GM18519 (cell line): Measurements from ENCODE around the gene TGFA.
"Not testable (repeated sequence)": the region's sequence is repeated elsewhere in the genome, so short reads cannot be mapped to it uniquely, and the experiment has no call there.

Experiments
- ATAC-seq: cut with Tn5 transposase; IDR thresholded peaks from one replicate; pipeline ENCODE4 v1.9.1; 2021; ENCODE audit warnings: mild to moderate bottlenecking, moderate library complexity; ENCODE audit not compliant: unreplicated experiment, low FRiP score

Gene TGFA

GRCh38 chr2:70467831-70468779 is 85.5 kb downstream of the TGFA start:
- no peak for ATAC-seq

GRCh38 chr2:70467237-70467636 is 86.4 kb downstream of the TGFA start:
- no peak for ATAC-seq

GRCh38 chr2:70466647-70467046 is 87.0 kb downstream of the TGFA start:
- not testable (repeated sequence) for ATAC-seq

- ATAC-seq = no peak
Observed at GRCh38 chr2:70463997-70464396, 89.6 kb downstream of the TGFA start.

- no peak for ATAC-seq
Observed at GRCh38 chr2:70463581-70463980, 90.0 kb downstream of the TGFA start.

GRCh38 chr2:70461981-70462876 is 91.4 kb downstream of the TGFA start:
- no peak for ATAC-seq

- ATAC-seq = no peak
Observed at GRCh38 chr2:70461414-70461813, 92.2 kb downstream of the TGFA start.

- ATAC-seq = no peak
Observed at GRCh38 chr2:70460333-70460732, 93.3 kb downstream of the TGFA start.

- ATAC-seq = no peak
Observed at GRCh38 chr2:70458661-70459060, 95.0 kb downstream of the TGFA start.

- ATAC-seq = no peak
Observed at GRCh38 chr2:70456585-70457495, 96.8 kb downstream of the TGFA start.

GRCh38 chr2:70454936-70455544 is 98.6 kb downstream of the TGFA start:
- ATAC-seq = no peak

- ATAC-seq = no peak
Observed at GRCh38 chr2:70450641-70451250, 102.9 kb downstream of the TGFA start.

- no peak for ATAC-seq
Observed at GRCh38 chr2:70448041-70448440, 105.6 kb downstream of the TGFA start.

- no peak for ATAC-seq
Observed at GRCh38 chr2:70443726-70444125, 109.9 kb downstream of the TGFA start.

- no peak for ATAC-seq
Observed at GRCh38 chr2:70443078-70443465, 110.6 kb downstream of the TGFA start.

- no peak for ATAC-seq
Observed at GRCh38 chr2:70442301-70443077, 111.1 kb downstream of the TGFA start.

- ATAC-seq = no peak
Observed at GRCh38 chr2:70440621-70441020, 113.0 kb downstream of the TGFA start.

GRCh38 chr2:70435138-70435537 is 118.5 kb downstream of the TGFA start:
- no peak for ATAC-seq

- ATAC-seq = no peak
Observed at GRCh38 chr2:70433315-70433714, 120.3 kb downstream of the TGFA start.
